ENCODE measurements around the gene RNF7. TPM values are rescaled to one million over a fixed set of nuclear protein-coding genes. Genes with fewer than 3 reads are reported as not detected.

Gene RNF7
- 10 to 100 TPM; 57.8 to 93.8 (median 76.0) TPM for total RNA-seq

- no peak for TF ChIP-seq CTCF (IDR thresholded peaks at IDR 0.05; ENCODE audit: low read depth)
These were observed at the start of gene RNF7 for GRCh38 chr3:141738022-141738890. Gene RNF7 (plus strand): TSS chr3:141738298. CDS start chr3:141738342, 44 bp downstream.

- TF ChIP-seq CTCF (IDR thresholded peaks at IDR 0.05; ENCODE audit: low read depth): no peak
These were observed 47.5 kb upstream of the RNF7 start for GRCh38 chr3:141690431-141691072.

- TF ChIP-seq CTCF (IDR thresholded peaks at IDR 0.05; ENCODE audit: low read depth): no peak
These were observed 38.8 kb upstream of the RNF7 start for GRCh38 chr3:141699324-141699723.

GRCh38 chr3:141699897-141700296 lies 38.2 kb upstream of the RNF7 start:
- TF ChIP-seq CTCF (IDR thresholded peaks at IDR 0.05; ENCODE audit: low read depth): no peak

GRCh38 chr3:141707741-141708203 lies 30.3 kb upstream of the RNF7 start:
- no peak for TF ChIP-seq CTCF (IDR thresholded peaks at IDR 0.05; ENCODE audit: low read depth)

GRCh38 chr3:141708367-141708766 lies 29.7 kb upstream of the RNF7 start:
- no peak for TF ChIP-seq CTCF (IDR thresholded peaks at IDR 0.05; ENCODE audit: low read depth)

- no peak for TF ChIP-seq CTCF (IDR thresholded peaks at IDR 0.05; ENCODE audit: low read depth)
These were observed 28.9 kb upstream of the RNF7 start for GRCh38 chr3:141709126-141709770.
